OCI-LY7 (cell line): ENCODE measurements around the gene SEZ6. TPM values are rescaled to one million over a fixed set of nuclear protein-coding genes. Genes with fewer than 3 reads are reported as not detected.

ENCODE experiments used
- BruUV-seq: library from RNA; stranded (reverse); fragments of 400-500 nt; replicated peaks from 2 replicates; lab custom pipeline; 2021; lab: Mats Ljungman, UMichigan
- CTCF ChIA-PET: fragments of 300-600 bp; sonication (Branson Sonifier 250); formaldehyde crosslinking; loops from one replicate; lab custom pipeline; 2022; ENCODE audit warnings: antibody characterized with exemption; ENCODE audit not compliant: unreplicated experiment; lab: Charles Lee
- POLR2A ChIA-PET: fragments of 300-600 bp; sonication (Branson Sonifier 250); formaldehyde crosslinking; loops from one replicate; lab custom pipeline; 2022; ENCODE audit warnings: antibody characterized with exemption; lab: Charles Lee
- DNase-seq: peaks from one replicate; pipeline ENCODE4 v3.0.0-alpha.2; 2015; ENCODE audit warnings: low spot score
- H2AFZ ChIP-seq: fragments of 200-600 bp; sonication (generic), shearing (Covaris generic); 2 replicates; pipeline ENCODE4 v1.6.1; 2014; ENCODE audit warnings: mild to moderate bottlenecking, antibody characterized with exemption, low read length, moderate library complexity
- H3K27ac ChIP-seq: fragments of 200-600 bp; sonication (generic); 2 replicates; pipeline ENCODE4 v1.5.1; 2014; ENCODE audit warnings: mixed run types, low read depth, mild to moderate bottlenecking, moderate library complexity, low read length, inconsistent platforms; ENCODE audit not compliant: poor library complexity, severe bottlenecking
- H3K36me3 ChIP-seq: fragments of 200-600 bp; sonication (generic); 2 replicates; pipeline ENCODE4 v1.6.1; 2014; ENCODE audit warnings: mild to moderate bottlenecking, antibody characterized with exemption, low read length, moderate library complexity, mixed read lengths; ENCODE audit not compliant: insufficient read depth
- H3K4me1 ChIP-seq: fragments of 200-600 bp; sonication (generic); 2 replicates; pipeline ENCODE4 v1.5.1; 2014; ENCODE audit warnings: mild to moderate bottlenecking, low read length; ENCODE audit not compliant: insufficient read depth, poor library complexity, severe bottlenecking
- H3K4me2 ChIP-seq: fragments of 200-600 bp; sonication (generic); 2 replicates; pipeline ENCODE4 v1.6.1; 2014; ENCODE audit warnings: mild to moderate bottlenecking, low read length
- H3K4me3 ChIP-seq: fragments of 200-600 bp; sonication (generic); 2 replicates; pipeline ENCODE4 v1.5.1; 2014; ENCODE audit warnings: mild to moderate bottlenecking, low read depth, low read length; ENCODE audit not compliant: poor library complexity, severe bottlenecking
- H3K79me2 ChIP-seq: fragments of 200-600 bp; sonication (generic); 2 replicates; pipeline ENCODE4 v1.6.1; 2016; ENCODE audit warnings: low read depth, mild to moderate bottlenecking, low read length, moderate library complexity, mixed read lengths; ENCODE audit not compliant: insufficient read depth
- H3K9me2 ChIP-seq: fragments of 200-600 bp; sonication (generic); 2 replicates; pipeline ENCODE4 v1.6.1; 2016; ENCODE audit warnings: mild to moderate bottlenecking, low read length, mixed read lengths; ENCODE audit not compliant: insufficient read depth
- H3K9me3 ChIP-seq: fragments of 200-600 bp; sonication (generic); 2 replicates; pipeline ENCODE4 v1.6.1; 2014; ENCODE audit warnings: mild to moderate bottlenecking, mixed run types, low read length, mixed read lengths
- H4K20me1 ChIP-seq: fragments of 200-600 bp; sonication (generic); 2 replicates; pipeline ENCODE4 v1.6.1; 2014; ENCODE audit warnings: mild to moderate bottlenecking, antibody characterized with exemption, low read length, moderate library complexity, mixed read lengths; ENCODE audit not compliant: insufficient read depth
- EZH2phosphoT487 ChIP-seq: fragments of 200-600 bp; sonication (generic); IDR thresholded peaks from 2 replicates; pipeline ENCODE4 v1.6.1; 2018; ENCODE audit warnings: low read depth, borderline replicate concordance, mild to moderate bottlenecking, mixed run types, antibody characterized with exemption, low read length, moderate library complexity, mixed read lengths
- intact Hi-C: fragments of 100-400 bp; cut with micrococcal nuclease; formaldehyde crosslinking; loops from one replicate; pipeline ENCODE4 v1.10.0; 2022; ENCODE audit not compliant: unreplicated experiment
- total RNA-seq, 2 experiments: library from RNA; depleted of rRNA in 1 of 2; stranded (reverse); fragments of >200 nt in 1 of 2; shearing (Covaris generic) in 1 of 2; gene quantifications; 2 replicates each; pipeline ENCODE4 v1.2.3, GENCODE V29; 2014 to 2022
- TF ChIP-seq, protein P1 (sequence below): fragments of 200-600 bp; sonication (generic); conservative IDR thresholded peaks from 2 replicates; pipeline ENCODE4 v1.5.1; 2014; ENCODE audit warnings: mild to moderate bottlenecking, antibody characterized with exemption, low read length, moderate library complexity, mixed read lengths

The SEZ6 gene
- total RNA-seq, 2 experiments from 2014 or later: not detected

DNA sequence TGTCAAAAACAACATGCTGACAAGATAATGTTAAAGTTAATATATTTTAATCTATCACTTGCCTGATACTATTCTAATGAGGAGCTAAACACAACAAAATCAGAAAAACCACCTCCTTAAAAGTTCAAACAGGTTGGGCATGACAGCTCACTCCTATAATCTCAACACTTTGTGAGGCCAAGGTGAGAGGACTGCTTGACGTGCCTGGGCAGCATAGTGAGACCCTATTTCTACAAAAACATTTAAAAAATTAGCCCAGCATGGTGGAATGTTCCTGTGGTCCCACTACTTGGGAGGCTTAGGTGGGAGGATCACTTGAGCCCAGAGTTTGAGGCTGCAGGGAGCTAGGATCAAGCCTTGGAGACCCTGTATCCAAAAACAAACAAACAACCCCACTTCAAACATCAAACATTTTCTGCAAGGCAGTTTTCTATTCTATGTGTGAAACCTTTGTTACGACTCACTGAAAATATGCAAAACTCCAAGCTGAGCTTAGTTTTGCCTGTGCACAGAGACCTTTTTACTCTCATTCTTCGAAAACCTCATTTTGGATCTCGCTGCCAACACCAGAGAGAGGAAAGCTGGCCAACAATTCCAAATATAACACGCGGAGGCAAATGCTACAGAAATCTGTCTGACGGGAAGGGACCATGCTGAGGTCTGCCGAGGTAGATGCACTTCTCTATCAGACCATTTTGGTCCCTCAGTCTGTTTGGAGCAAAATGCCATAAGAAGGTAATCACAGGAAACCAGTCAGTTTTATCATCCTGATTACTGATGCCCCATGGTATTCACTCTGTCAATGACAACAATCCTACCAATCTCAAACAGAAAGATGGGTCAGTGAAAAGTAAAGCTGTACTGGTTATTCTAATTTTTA is 60.7 kb downstream of the SEZ6 start:
- peaks cover 26% of the 10 kb centered on the region for H3K4me1 ChIP-seq
- ChIA-PET CTCF (interaction anchor here (0.5 to 0.6 kb wide), 2 partner anchors 16 to 52 kb away, joined by 3 to 8 read pairs; no protein-coding TSS in a partner anchor), POLR2A (interaction anchor here (0.6 to 1.1 kb wide), 2 partner anchors 35 to 52 kb away, joined by 3 read pairs; no protein-coding TSS in a partner anchor)
- H2AFZ ChIP-seq: no peak overlapping the region
- H3K27ac ChIP-seq: no peak overlapping the region
- no peaks in the 10 kb centered on the region for H3K9me2 ChIP-seq
- no peak for TF ChIP-seq EZH2phosphoT487
- TF ChIP-seq, protein P1, sequence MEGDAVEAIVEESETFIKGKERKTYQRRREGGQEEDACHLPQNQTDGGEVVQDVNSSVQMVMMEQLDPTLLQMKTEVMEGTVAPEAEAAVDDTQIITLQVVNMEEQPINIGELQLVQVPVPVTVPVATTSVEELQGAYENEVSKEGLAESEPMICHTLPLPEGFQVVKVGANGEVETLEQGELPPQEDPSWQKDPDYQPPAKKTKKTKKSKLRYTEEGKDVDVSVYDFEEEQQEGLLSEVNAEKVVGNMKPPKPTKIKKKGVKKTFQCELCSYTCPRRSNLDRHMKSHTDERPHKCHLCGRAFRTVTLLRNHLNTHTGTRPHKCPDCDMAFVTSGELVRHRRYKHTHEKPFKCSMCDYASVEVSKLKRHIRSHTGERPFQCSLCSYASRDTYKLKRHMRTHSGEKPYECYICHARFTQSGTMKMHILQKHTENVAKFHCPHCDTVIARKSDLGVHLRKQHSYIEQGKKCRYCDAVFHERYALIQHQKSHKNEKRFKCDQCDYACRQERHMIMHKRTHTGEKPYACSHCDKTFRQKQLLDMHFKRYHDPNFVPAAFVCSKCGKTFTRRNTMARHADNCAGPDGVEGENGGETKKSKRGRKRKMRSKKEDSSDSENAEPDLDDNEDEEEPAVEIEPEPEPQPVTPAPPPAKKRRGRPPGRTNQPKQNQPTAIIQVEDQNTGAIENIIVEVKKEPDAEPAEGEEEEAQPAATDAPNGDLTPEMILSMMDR: no peak
- no peak for DNase-seq
- peaks cover 97% of the 10 kb centered on the region for H3K79me2 ChIP-seq
- H3K9me3 ChIP-seq: no peaks in the 10 kb centered on the region
- H3K36me3 ChIP-seq: peaks cover 96% of the 10 kb centered on the region
- no peak overlapping the region for H3K4me3 ChIP-seq
- H4K20me1 ChIP-seq: peaks cover 6% of the 10 kb centered on the region
- no TSS peak for BruUV-seq
- intact Hi-C loops: no loop called here
- H3K4me2 ChIP-seq: peak overlapping the region; percentile 27; the same call in 1 of the 2 replicates

DNA sequence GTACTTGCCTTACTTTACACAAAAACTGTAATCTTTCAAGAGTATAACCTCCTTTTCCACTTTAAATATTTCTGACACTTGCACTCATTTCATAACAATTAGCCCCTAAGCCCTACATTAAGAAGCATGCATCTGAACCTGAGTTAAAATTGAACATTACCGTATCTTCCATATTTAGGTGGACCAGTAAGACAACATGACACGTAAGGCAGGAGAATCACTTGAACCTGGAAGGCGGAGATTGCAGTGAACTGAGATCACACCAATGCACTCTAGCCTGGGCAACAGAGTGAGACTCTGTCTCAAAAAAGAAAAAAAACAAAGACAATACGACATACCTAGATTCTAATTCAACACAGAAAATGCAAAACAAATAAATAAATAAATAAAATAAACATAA is 61.5 kb downstream of the SEZ6 start:
- no peak overlapping the region for H3K4me2 ChIP-seq
- TF ChIP-seq, protein P1: no peak
- TF ChIP-seq EZH2phosphoT487: no peak
- H3K4me3 ChIP-seq: no peak overlapping the region
- H3K79me2 ChIP-seq: peaks cover 97% of the 10 kb centered on the region
- TSS peak; percentile 0 for BruUV-seq
- H3K27ac ChIP-seq: no peak overlapping the region
- peaks cover 26% of the 10 kb centered on the region for H3K4me1 ChIP-seq
- CTCF ChIA-PET: no interaction called here
- H4K20me1 ChIP-seq: peaks cover 8% of the 10 kb centered on the region
- POLR2A ChIA-PET: interaction anchor here (1.1 kb wide), 1 partner anchor 34 kb away, joined by 3 read pairs; no protein-coding TSS in a partner anchor
- no peak overlapping the region for H2AFZ ChIP-seq
- no peak for DNase-seq
- no peaks in the 10 kb centered on the region for H3K9me2 ChIP-seq
- no peaks in the 10 kb centered on the region for H3K9me3 ChIP-seq
- H3K36me3 ChIP-seq: peaks cover 97% of the 10 kb centered on the region
- intact Hi-C loops: no loop called here
